Activated CD8-positive, alpha-beta memory T cell treated with anti-CD3 and anti-CD28 coated beads, Interleukin-2, amount 50 U/mL, for 24 hours (primary cell): ENCODE results near the gene DNM1.

Source experiments
- DNase-seq: peaks from one replicate; pipeline ENCODE4 v3.0.0-alpha.2; 2020; ENCODE audit errors: extremely low read depth

The DNM1 gene

GRCh38 chr9:128205296-128205944 is 2.2 kb downstream of the DNM1 start:
- DNase-seq = no peak

DNA sequence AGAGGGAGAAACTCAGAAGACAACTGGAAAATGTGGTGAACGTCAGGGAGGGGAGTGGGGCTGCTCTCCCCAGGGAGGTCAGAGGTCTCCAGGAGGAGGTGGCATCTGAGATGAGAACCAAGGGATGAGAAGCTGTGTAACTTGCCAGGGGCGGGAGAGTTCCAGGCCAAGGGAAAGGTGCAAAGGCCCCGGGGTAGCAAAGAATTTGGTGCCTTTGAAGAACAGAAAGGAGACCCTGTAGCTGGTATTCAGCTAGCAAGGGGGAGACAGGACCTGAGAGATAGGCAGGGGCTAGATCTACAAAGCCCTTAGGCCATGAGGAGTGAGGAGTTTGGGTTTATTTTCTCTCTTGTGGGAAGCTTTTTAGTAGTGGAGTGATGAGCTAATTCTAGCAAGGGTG is 3.3 kb downstream of the DNM1 start:
- DNase-seq = no peak

- DNase-seq = no peak
Measured at GRCh38 chr9:128206916-128207910, 4.0 kb downstream of the DNM1 start.

DNA sequence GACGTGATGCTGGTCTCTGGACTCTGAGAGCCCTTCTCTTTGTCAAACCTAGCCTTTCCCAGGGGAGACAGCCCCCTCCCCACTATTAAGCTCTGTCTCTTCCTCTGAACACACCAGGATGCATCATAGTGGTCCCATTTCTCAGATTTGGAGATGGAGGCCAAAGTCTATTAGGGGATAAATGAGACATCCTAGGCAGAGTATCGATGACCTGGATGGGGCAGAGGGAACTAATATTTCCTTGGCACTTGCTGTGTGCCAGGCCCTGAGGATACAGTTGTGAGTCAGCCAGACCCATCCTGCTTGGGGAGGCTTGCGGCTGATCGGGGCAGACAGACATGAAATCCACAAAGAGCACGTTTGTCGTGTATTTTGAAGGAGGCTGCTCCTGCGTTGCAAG is 5.2 kb downstream of the DNM1 start:
- DNase-seq = no peak

- no peak for DNase-seq
Measured at GRCh38 chr9:128208946-128209669, 5.9 kb downstream of the DNM1 start.

GRCh38 chr9:128211186-128211980 is 8.2 kb downstream of the DNM1 start:
- DNase-seq = no peak

DNA sequence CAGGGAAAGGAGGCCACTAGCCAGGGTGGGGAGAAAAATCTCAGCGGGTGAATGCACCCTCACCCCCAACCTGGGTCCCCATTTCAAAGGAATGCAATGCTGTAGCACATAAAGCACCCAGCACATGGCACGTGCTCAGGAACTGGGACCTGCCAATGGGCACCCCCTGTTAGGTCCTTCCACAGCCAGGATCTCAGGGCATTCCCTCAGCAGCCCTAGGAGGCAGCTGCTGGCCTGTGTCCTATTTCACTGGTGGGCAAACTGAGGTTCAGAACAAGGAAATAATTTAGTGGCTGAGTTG is 8.8 kb downstream of the DNM1 start:
- no peak for DNase-seq

DNA sequence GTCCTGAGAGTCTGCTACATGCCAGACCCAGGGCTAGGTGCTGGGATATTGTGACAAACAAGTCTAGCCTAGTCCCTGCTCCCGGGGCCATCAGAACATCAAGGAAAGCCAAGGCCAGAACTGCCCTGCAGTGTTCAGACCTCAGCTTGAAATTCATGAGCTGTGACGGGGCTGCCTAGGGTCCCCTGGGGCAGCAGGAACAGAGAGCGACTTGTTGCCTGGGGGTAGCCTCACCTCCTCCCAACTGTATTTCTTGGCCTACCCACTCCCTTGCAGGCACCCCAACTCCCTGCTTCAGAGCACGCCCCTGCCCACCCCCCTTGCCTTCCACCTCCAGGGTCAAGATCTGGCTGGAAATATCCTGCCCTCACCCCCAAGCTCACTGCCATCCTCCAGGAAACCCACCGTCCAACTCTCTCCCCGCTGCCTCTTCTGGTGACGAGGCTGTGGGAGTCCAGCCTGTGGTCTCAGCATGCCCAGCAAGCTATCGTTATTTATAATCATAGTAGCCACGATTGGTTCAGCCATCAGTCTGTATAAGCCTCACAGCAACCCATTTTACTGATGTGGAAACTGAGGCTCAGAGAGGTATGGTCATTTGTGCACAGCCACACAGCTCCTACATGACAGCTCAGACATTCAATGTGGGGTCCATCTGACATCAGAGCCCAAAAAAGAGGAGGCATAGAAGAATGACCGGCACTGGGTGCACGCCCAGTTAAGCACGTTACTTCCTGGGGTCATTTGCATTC is 10.7 kb downstream of the DNM1 start:
- DNase-seq = no peak

DNA sequence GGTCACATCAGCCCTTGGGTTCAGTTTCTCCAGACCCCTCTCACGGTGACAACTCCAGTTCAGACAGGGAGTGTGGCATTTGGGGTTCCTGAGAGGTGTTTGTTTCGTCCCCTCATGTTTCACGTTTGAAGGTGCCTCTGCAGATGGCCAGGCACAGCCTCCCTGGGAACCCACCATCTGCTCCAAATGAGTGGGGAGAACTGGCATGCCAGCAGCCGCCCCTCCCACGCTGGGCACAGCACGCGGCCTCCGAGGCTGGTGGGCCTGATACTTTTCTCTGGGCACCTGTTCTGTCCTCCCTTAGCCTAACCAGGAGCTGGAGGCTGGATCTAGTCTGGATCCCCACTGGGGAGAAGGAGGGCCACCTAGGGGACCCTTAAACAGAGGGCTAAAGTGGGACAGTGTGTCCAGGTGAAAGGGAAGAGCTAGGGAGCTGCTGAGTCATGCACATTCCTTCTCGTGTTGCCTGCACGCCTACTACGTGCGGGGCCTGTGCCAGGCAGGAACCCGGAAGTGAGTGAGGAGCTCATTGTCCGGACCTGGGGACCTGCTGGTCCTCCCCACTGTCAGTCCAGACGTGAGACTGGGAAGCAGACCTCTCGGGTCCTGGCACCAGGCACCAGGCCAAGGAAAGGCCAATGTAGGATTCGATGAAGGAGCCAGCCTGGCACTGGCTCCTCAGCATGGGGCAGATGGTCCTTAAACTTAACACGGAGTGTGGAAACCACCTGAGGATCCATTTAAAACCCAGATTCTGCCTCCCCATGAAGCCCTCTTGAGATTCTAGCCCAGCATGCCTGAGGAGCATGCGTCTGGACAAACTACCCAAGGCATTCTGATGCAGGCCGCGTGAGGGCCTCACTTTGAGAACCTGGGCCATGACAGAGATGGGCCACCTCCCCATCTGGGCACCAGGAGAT is 11.7 kb downstream of the DNM1 start:
- no peak for DNase-seq

- no peak for DNase-seq
Measured at GRCh38 chr9:128215491-128216409, 12.6 kb downstream of the DNM1 start.

GRCh38 chr9:128216781-128217553 is 13.8 kb downstream of the DNM1 start:
- no peak for DNase-seq

DNA sequence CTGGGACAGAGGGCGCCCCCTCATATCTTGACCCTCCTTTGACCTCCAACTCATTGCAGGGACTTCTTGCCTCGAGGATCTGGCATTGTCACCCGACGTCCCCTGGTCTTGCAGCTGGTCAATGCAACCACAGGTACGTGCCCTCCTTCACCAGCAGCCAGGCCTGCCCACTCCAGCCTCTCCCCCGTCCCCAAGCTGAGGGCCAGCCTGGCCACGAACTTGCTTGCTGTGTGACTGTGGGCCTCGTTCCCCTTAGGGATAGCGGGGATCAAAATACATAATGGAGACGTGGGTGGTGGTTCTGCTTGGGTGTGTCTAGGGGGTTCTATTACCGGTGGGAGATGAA is 15.0 kb downstream of the DNM1 start:
- no peak for DNase-seq

GRCh38 chr9:128218518-128219389 is 15.6 kb downstream of the DNM1 start:
- peak; percentile 89 for DNase-seq

DNA sequence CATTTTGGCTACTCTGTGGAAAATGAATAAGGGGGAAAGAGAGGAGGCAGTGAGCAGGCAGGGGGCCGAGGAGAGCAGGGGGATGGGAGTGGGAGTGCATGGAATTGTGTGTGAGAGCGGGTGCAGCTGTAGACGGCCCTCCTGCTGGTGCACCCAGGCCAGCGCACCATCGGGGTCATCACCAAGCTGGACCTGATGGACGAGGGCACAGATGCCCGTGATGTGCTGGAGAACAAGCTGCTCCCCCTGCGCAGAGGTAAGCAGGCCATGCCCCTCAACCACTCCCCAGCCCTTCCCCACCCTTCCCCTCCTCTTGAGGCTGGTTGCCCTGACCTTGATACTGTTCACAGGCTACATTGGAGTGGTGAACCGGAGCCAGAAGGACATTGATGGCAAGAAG is 16.7 kb downstream of the DNM1 start:
- no peak for DNase-seq

DNA sequence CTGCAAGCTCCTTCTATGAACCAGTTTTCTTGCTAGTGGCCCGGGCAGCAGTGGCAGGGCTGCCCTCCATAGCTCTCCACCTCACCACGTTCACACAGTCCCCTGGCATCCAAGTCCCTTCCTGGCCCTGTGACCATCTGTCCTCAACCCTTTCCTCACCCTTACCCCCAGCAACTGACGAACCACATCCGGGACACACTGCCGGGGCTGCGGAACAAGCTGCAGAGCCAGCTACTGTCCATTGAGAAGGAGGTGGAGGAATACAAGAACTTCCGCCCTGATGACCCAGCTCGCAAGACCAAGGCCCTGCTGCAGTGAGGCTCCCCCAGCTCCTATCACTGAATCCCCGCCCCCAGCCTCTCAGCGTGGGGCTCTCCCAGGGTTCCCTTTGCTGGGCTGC is 18.8 kb downstream of the DNM1 start:
- no peak for DNase-seq

DNA sequence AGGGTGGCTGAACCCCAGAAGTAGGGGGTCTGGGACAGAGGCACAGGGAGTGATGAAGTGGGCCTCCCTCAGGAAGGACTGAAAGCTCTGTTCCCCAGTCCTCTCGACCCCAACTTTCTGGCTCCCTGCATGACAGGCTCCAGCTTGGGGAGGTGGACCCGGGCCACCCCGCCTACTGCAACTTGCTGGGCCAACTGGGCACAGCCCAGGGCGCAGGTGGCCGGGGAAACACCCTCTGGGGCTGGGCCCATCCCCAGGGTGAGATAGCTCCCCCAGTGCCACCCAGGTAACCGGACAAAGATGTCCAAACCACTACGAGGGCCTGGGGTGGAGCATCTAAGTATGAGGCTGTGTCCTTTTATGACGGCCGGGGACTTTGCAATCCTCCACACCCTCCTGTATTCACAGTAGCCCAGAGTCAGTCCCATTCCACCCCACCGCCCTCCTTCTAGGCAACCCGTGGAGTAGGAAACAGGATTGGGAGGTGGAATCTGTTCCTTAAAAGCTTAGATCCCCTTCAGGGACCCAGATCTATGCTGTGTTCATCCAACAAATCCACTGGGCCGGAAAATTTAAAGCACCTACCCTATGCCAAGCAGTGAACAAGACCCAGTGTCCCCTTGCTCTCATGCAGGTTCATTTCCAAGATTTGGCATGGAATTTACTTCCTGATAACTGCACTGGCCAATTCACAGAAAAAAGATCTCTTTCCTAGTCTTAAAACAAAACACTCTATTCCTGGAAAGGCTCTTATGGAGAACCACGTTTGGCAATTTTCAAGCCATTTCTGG is 19.9 kb downstream of the DNM1 start:
- no peak for DNase-seq
